Measurements from ENCODE around the gene BACH1. TPM values are rescaled to one million over a fixed set of nuclear protein-coding genes. Genes with fewer than 3 reads are reported as not detected.

The BACH1 gene
- polyA plus RNA-seq, 1 donor from 2014 or later = 29.7 TPM

GRCh38 chr21:29372063-29372802 lies 73.5 kb downstream of the BACH1 start:
- no peak overlapping the region for H3K4me3 ChIP-seq (ENCODE audit: low read length)
- H3K27ac ChIP-seq (ENCODE audit: low read length) = no peak overlapping the region
- no peaks in the 10 kb centered on the region for H3K9me2 ChIP-seq (ENCODE audit: insufficient read depth, low read length)
- no peaks in the 10 kb centered on the region for H3K27me3 ChIP-seq (ENCODE audit: insufficient read depth, low read depth, low read length)
- no peaks in the 10 kb centered on the region for H4K20me1 ChIP-seq (ENCODE audit: insufficient read depth)
- H3K4me2 ChIP-seq (ENCODE audit: low read length) = no peak overlapping the region
- no peaks in the 10 kb centered on the region for H3K79me2 ChIP-seq (replicated peaks; ENCODE audit: insufficient read depth, low read length)
- H2AFZ ChIP-seq (ENCODE audit: low read depth, low read length) = no peak overlapping the region
- no peaks in the 10 kb centered on the region for H3K36me3 ChIP-seq (ENCODE audit: insufficient read depth, low read length)
- no peaks in the 10 kb centered on the region for H3F3A ChIP-seq (ENCODE audit: insufficient read depth, low read length, poor library complexity, severe bottlenecking)
- TF ChIP-seq EP300 (conservative IDR thresholded peaks at IDR 0.05; ENCODE audit: poor library complexity, severe bottlenecking) = no peak
- TF ChIP-seq CTCF (IDR thresholded peaks at IDR 0.05; ENCODE audit: poor library complexity, severe bottlenecking) = peak; percentile 59
- peak; percentile 46 for TF ChIP-seq RAD21 (conservative IDR thresholded peaks at IDR 0.05)
- peak; percentile 64 for TF ChIP-seq SMC3 (conservative IDR thresholded peaks at IDR 0.05; ENCODE audit: poor library complexity)
- no peak overlapping the region for H3K9ac ChIP-seq (ENCODE audit: low read length)
- no peaks in the 10 kb centered on the region for H3K9me3 ChIP-seq (ENCODE audit: low read length)

- no peaks in the 10 kb centered on the region for H3K27me3 ChIP-seq (ENCODE audit: insufficient read depth, low read depth, low read length)
- no peaks in the 10 kb centered on the region for H3K36me3 ChIP-seq (ENCODE audit: insufficient read depth, low read length)
- no peak for TF ChIP-seq CTCF (IDR thresholded peaks at IDR 0.05; ENCODE audit: poor library complexity, severe bottlenecking)
- TF ChIP-seq EP300 (conservative IDR thresholded peaks at IDR 0.05; ENCODE audit: poor library complexity, severe bottlenecking) = no peak
- no peak for TF ChIP-seq TAF1 (IDR thresholded peaks at IDR 0.05; ENCODE audit: low read depth)
- TF ChIP-seq POLR2AphosphoS5 (IDR thresholded peaks at IDR 0.05) = no peak
- no peaks in the 10 kb centered on the region for H4K20me1 ChIP-seq (ENCODE audit: insufficient read depth)
- H2AFZ ChIP-seq (ENCODE audit: low read depth, low read length) = no peak overlapping the region
- H3K9me3 ChIP-seq (ENCODE audit: low read length) = no peaks in the 10 kb centered on the region
- no peaks in the 10 kb centered on the region for H3F3A ChIP-seq (ENCODE audit: insufficient read depth, low read length, poor library complexity, severe bottlenecking)
- H3K9ac ChIP-seq (ENCODE audit: low read length) = no peak overlapping the region
- H3K79me2 ChIP-seq (replicated peaks; ENCODE audit: insufficient read depth, low read length) = no peaks in the 10 kb centered on the region
- no peak overlapping the region for H3K27ac ChIP-seq (ENCODE audit: low read length)
- no peaks in the 10 kb centered on the region for H3K9me2 ChIP-seq (ENCODE audit: insufficient read depth, low read length)
- no peak overlapping the region for H3K4me3 ChIP-seq (ENCODE audit: low read length)
- no peak overlapping the region for H3K4me2 ChIP-seq (ENCODE audit: low read length)
Observed at GRCh38 chr21:29374481-29374880, 75.8 kb downstream of the BACH1 start.

GRCh38 chr21:29376556-29376955 lies 77.8 kb downstream of the BACH1 start:
- no peak overlapping the region for H3K4me3 ChIP-seq (ENCODE audit: low read length)
- H3K79me2 ChIP-seq (replicated peaks; ENCODE audit: insufficient read depth, low read length) = no peaks in the 10 kb centered on the region
- TF ChIP-seq CTCF (IDR thresholded peaks at IDR 0.05; ENCODE audit: poor library complexity, severe bottlenecking) (no peak), RAD21 (conservative IDR thresholded peaks at IDR 0.05) (no peak), MXI1 (conservative IDR thresholded peaks at IDR 0.05; ENCODE audit: poor library complexity, severe bottlenecking) (no peak), POLR2AphosphoS5 (IDR thresholded peaks at IDR 0.05) (no peak), EZH2 (IDR thresholded peaks at IDR 0.05; ENCODE audit: borderline replicate concordance, insufficient read depth, low read length, poor library complexity, severe bottlenecking) (no peak), EP300 (conservative IDR thresholded peaks at IDR 0.05; ENCODE audit: poor library complexity, severe bottlenecking) (no peak), REST (IDR thresholded peaks at IDR 0.05; ENCODE audit: borderline replicate concordance) (no peak), TAF1 (IDR thresholded peaks at IDR 0.05; ENCODE audit: low read depth) (no peak), SMC3 (conservative IDR thresholded peaks at IDR 0.05; ENCODE audit: poor library complexity) (no peak)
- no peak overlapping the region for H2AFZ ChIP-seq (ENCODE audit: low read depth, low read length)
- H3K9ac ChIP-seq (ENCODE audit: low read length) = no peak overlapping the region
- H3K9me3 ChIP-seq (ENCODE audit: low read length) = no peaks in the 10 kb centered on the region
- no peak overlapping the region for H3K27ac ChIP-seq (ENCODE audit: low read length)
- no peaks in the 10 kb centered on the region for H3K9me2 ChIP-seq (ENCODE audit: insufficient read depth, low read length)
- H4K20me1 ChIP-seq (ENCODE audit: insufficient read depth) = no peaks in the 10 kb centered on the region
- H3K36me3 ChIP-seq (ENCODE audit: insufficient read depth, low read length) = no peaks in the 10 kb centered on the region
- H3K4me2 ChIP-seq (ENCODE audit: low read length) = no peak overlapping the region
- no peaks in the 10 kb centered on the region for H3F3A ChIP-seq (ENCODE audit: insufficient read depth, low read length, poor library complexity, severe bottlenecking)
- no peaks in the 10 kb centered on the region for H3K27me3 ChIP-seq (ENCODE audit: insufficient read depth, low read depth, low read length)

All from neural cell (in vitro differentiated cells).